Upper lobe of left lung (tissue), 6 donors: Measurements from ENCODE around the gene RAD50. TPM values are rescaled to one million over a fixed set of nuclear protein-coding genes. Genes with fewer than 3 reads are reported as not detected.

ENCODE experiments used
- ATAC-seq, 2 donors: fragments of 200-7000 bp; cut with Tn5 transposase; one replicate each; pipeline ENCODE4 v1.9.1; 2022; ENCODE audit warnings: mild to moderate bottlenecking in 2 of 2, moderate library complexity in 2 of 2; ENCODE audit not compliant: low FRiP score in 2 of 2
- DNase-seq, 2 donors: peaks; one replicate each; pipeline ENCODE4 v3.0.0-alpha.2; 2019 to 2020
- H3K27ac ChIP-seq, 4 donors: fragments of 200-600 bp; sonication (generic); one replicate each; pipeline ENCODE4 v1.5.1; 2016 to 2019
- H3K27me3 ChIP-seq, 4 donors: fragments of 200-600 bp; sonication (generic); one replicate each; pipeline ENCODE4 v1.5.1; 2017 to 2019
- H3K36me3 ChIP-seq, 4 donors: fragments of 200-600 bp; sonication (generic); one replicate each; pipeline ENCODE4 v1.5.1; 2016 to 2019
- H3K4me1 ChIP-seq, 4 donors: fragments of 200-600 bp; sonication (generic); one replicate each; pipeline ENCODE4 v1.5.1; 2018 to 2019
- H3K4me3 ChIP-seq, 4 donors: fragments of 200-600 bp; sonication (generic); one replicate each; pipeline ENCODE4 v1.5.1; 2017 to 2019; ENCODE audit warnings: mild to moderate bottlenecking in 2 of 4, moderate library complexity in 1 of 4
- H3K9me3 ChIP-seq, 4 donors: fragments of 200-600 bp; sonication (generic); one replicate each; pipeline ENCODE4 v1.5.1; 2018 to 2019
- CTCF ChIP-seq, 6 experiments: fragments of 450-650 bp in 4 of 6; fragments of 200-600 bp in 2 of 6; sonication (generic) in 2 of 6; IDR thresholded peaks; one replicate each; pipeline ENCODE4 v1.5.1; 2016 to 2019; ENCODE audit warnings: antibody characterized with exemption in 6 of 6
- EP300 ChIP-seq, 4 donors: sonication (generic); formaldehyde crosslinking; IDR thresholded peaks; one replicate each; pipeline ENCODE4 v1.5.1; 2017; ENCODE audit warnings: antibody characterized with exemption in 4 of 4, control low read depth in 2 of 4
- POLR2A ChIP-seq, 4 donors: fragments of 450-650 bp; IDR thresholded peaks; one replicate each; pipeline ENCODE4 v1.5.1; 2016 to 2017; ENCODE audit warnings: antibody characterized with exemption in 4 of 4, mild to moderate bottlenecking in 2 of 4
- POLR2AphosphoS5 ChIP-seq, 2 donors: sonication (generic); formaldehyde crosslinking; IDR thresholded peaks; one replicate each; pipeline ENCODE4 v1.5.1; 2017; ENCODE audit warnings: antibody characterized with exemption in 2 of 2
- WGBS, 2 donors: methylation state at CpG; one replicate each; pipeline ENCODE4 v1.1.5; 2017 to 2018; 5-methylcytosine and 5-hydroxymethylcytosine counted together
- total RNA-seq, 6 donors: library from RNA; depleted of rRNA in 4 of 6; stranded (reverse); fragments of >200 nt in 4 of 6; gene quantifications; one replicate each; pipeline versions ENCODE4 v1.1.0 to v1.2.1, GENCODE V29; 2016 to 2021
- donor health status: DM: no; HTN: no; CAD: no; lungs with moderate emphysema.
- donor health status: DM: no; HTN: yes; CAD: no; lungs with severe emphysema.

The RAD50 gene
- total RNA-seq, 6 donors from 2014 or later = 26.2 to 105 (median 33.3) TPM

GRCh38 chr5:132680780-132681475 is 124.2 kb downstream of the RAD50 start:
- H3K27me3 ChIP-seq = no peaks in the 10 kb centered on the region
- TF ChIP-seq POLR2A (IDR thresholded peaks at IDR 0.05) = no peak
- TF ChIP-seq CTCF (IDR thresholded peaks at IDR 0.05) = no peak
- no peak for TF ChIP-seq POLR2AphosphoS5 (IDR thresholded peaks at IDR 0.05)
- no peak for TF ChIP-seq EP300 (IDR thresholded peaks at IDR 0.05)
- no peaks in the 10 kb centered on the region for H3K36me3 ChIP-seq
- H3K9me3 ChIP-seq = no peaks in the 10 kb centered on the region
- WGBS, 2 donors = 81 to 87% methylated on average over 7 to 8 of the region's 8 CpGs
- H3K27ac ChIP-seq = no peak overlapping the region
- peaks cover 0 to 6% (median 3%) of the 10 kb centered on the region in 4 donors for H3K4me1 ChIP-seq
- no peak overlapping the region for H3K4me3 ChIP-seq
- ATAC-seq (no peak), DNase-seq (no peak)

GRCh38 chr5:132681476-132681831 is 124.7 kb downstream of the RAD50 start:
- DNase-seq (no peak), ATAC-seq (no peak)
- 88 to 96% methylated on average over 2 of the region's 2 CpGs for WGBS, 2 donors
- H3K4me3 ChIP-seq = no peak overlapping the region
- no peaks in the 10 kb centered on the region for H3K27me3 ChIP-seq
- H3K36me3 ChIP-seq = no peaks in the 10 kb centered on the region
- TF ChIP-seq CTCF (IDR thresholded peaks at IDR 0.05) = no peak
- TF ChIP-seq EP300 (IDR thresholded peaks at IDR 0.05) = no peak
- TF ChIP-seq POLR2AphosphoS5 (IDR thresholded peaks at IDR 0.05) = no peak
- TF ChIP-seq POLR2A (IDR thresholded peaks at IDR 0.05) = no peak
- no peak overlapping the region for H3K27ac ChIP-seq
- H3K4me1 ChIP-seq = peaks cover 0 to 6% (median 3%) of the 10 kb centered on the region in 4 donors
- no peaks in the 10 kb centered on the region for H3K9me3 ChIP-seq

- no peak for TF ChIP-seq POLR2AphosphoS5 (IDR thresholded peaks at IDR 0.05)
- TF ChIP-seq EP300 (IDR thresholded peaks at IDR 0.05) = no peak
- TF ChIP-seq CTCF (IDR thresholded peaks at IDR 0.05) = no peak
- TF ChIP-seq POLR2A (IDR thresholded peaks at IDR 0.05) = no peak
Observed at GRCh38 chr5:132681983-132682382, 125.2 kb downstream of the RAD50 start.

GRCh38 chr5:132684491-132684890 is 127.7 kb downstream of the RAD50 start:
- Histone ChIP-seq H3K27ac (no peak overlapping the region), H3K4me3 (no peak overlapping the region), H3K9me3 (no peaks in the 10 kb centered on the region), H3K27me3 (no peaks in the 10 kb centered on the region), H3K36me3 (no peaks in the 10 kb centered on the region), H3K4me1 (peaks cover 0 to 6% (median 0%) of the 10 kb centered on the region in 4 donors)
- no peak for TF ChIP-seq POLR2A (IDR thresholded peaks at IDR 0.05)
- no peak for TF ChIP-seq CTCF (IDR thresholded peaks at IDR 0.05)
- TF ChIP-seq POLR2AphosphoS5 (IDR thresholded peaks at IDR 0.05) = no peak
- TF ChIP-seq EP300 (IDR thresholded peaks at IDR 0.05) = no peak
- DNase-seq = no peak
- no peak for ATAC-seq
- WGBS, 2 donors = 83 to 87% methylated on average over 6 of the region's 6 CpGs

More at GRCh38 chr5:132681983-132682382, 125.2 kb downstream of the RAD50 start:
- DNase-seq (no peak), ATAC-seq (no peak)
- Histone ChIP-seq H3K4me3 (no peak overlapping the region), H3K9me3 (no peaks in the 10 kb centered on the region), H3K36me3 (no peaks in the 10 kb centered on the region), H3K27me3 (no peaks in the 10 kb centered on the region), H3K27ac (no peak overlapping the region), H3K4me1 (peaks cover 0 to 6% (median 2%) of the 10 kb centered on the region in 4 donors)
- WGBS, 2 donors = 97 to 98% methylated on average over 3 to 4 of the region's 4 CpGs
